ENCODE measurements around the gene COMMD6. TPM values are rescaled to one million over a fixed set of nuclear protein-coding genes. Genes with fewer than 3 reads are reported as not detected.

The COMMD6 gene
- total and polyA plus RNA-seq, 2 of the 13 experiments (the other 11 are each of a cell fraction or from before 2014, with no cell fraction given), result 97.0 to 164 TPM

DNA sequence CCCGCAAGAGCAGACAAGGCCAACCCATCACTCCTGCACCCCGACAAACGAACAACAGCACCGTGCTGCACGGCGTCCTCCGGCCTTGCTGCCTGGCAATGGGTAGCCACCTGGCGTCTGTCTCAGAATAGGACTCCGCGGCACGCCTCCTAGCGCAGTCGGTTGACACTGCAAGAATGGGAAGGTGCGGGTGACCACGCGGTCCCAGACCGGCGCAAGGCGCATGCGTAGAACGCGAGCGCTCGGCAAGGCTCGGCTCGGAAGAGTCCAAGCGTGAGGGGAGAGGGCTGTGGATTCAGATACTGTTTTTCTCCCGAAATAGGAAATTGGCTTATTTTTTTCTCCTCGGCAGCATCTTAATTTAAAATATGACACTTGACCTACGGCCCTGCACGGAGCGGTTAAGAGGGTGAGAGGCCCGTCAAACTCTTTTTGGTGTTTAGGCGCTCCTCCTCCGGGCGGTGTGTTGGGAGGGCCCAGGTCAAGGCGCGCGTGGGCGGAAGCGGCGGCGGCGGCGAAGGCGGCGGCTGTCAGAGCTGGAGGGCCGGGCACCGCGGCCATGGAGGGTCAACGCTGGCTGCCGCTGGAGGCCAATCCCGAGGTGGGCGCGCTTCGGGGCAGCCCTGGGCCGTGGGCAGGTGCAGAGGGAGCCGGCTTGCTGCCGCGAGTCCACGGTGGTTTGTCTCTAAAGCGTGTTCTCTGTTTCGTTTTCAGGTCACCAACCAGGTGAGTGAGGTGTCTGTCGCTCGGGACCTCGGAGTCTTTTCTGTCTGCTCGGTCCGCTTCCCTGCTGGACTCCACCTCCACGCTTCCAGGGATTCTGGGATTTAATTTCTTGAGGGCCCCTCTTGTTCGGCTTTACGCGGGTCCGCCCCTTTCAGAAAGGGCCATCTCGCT lies 11.9 kb upstream of the COMMD6 start, which contains the start of gene UCHL3 (continued):
- peak; percentile 85 for TF ChIP-seq ZNF619 (CRISPR knock-in tag; IDR thresholded peaks at IDR 0.05)
- TF ChIP-seq, protein P1, sequence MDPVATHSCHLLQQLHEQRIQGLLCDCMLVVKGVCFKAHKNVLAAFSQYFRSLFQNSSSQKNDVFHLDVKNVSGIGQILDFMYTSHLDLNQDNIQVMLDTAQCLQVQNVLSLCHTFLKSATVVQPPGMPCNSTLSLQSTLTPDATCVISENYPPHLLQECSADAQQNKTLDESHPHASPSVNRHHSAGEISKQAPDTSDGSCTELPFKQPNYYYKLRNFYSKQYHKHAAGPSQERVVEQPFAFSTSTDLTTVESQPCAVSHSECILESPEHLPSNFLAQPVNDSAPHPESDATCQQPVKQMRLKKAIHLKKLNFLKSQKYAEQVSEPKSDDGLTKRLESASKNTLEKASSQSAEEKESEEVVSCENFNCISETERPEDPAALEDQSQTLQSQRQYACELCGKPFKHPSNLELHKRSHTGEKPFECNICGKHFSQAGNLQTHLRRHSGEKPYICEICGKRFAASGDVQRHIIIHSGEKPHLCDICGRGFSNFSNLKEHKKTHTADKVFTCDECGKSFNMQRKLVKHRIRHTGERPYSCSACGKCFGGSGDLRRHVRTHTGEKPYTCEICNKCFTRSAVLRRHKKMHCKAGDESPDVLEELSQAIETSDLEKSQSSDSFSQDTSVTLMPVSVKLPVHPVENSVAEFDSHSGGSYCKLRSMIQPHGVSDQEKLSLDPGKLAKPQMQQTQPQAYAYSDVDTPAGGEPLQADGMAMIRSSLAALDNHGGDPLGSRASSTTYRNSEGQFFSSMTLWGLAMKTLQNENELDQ (CRISPR knock-in tag; IDR thresholded peaks at IDR 0.05; ENCODE audit: borderline replicate concordance), result no peak
- TF ChIP-seq, protein P2, sequence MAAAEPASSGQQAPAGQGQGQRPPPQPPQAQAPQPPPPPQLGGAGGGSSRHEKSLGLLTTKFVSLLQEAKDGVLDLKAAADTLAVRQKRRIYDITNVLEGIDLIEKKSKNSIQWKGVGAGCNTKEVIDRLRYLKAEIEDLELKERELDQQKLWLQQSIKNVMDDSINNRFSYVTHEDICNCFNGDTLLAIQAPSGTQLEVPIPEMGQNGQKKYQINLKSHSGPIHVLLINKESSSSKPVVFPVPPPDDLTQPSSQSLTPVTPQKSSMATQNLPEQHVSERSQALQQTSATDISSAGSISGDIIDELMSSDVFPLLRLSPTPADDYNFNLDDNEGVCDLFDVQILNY (CRISPR knock-in tag; conservative IDR thresholded peaks at IDR 0.05), result 0 out of 2 replicates have a peak, but pooled peaks have one; percentile 40
- TF ChIP-seq, protein P3, sequence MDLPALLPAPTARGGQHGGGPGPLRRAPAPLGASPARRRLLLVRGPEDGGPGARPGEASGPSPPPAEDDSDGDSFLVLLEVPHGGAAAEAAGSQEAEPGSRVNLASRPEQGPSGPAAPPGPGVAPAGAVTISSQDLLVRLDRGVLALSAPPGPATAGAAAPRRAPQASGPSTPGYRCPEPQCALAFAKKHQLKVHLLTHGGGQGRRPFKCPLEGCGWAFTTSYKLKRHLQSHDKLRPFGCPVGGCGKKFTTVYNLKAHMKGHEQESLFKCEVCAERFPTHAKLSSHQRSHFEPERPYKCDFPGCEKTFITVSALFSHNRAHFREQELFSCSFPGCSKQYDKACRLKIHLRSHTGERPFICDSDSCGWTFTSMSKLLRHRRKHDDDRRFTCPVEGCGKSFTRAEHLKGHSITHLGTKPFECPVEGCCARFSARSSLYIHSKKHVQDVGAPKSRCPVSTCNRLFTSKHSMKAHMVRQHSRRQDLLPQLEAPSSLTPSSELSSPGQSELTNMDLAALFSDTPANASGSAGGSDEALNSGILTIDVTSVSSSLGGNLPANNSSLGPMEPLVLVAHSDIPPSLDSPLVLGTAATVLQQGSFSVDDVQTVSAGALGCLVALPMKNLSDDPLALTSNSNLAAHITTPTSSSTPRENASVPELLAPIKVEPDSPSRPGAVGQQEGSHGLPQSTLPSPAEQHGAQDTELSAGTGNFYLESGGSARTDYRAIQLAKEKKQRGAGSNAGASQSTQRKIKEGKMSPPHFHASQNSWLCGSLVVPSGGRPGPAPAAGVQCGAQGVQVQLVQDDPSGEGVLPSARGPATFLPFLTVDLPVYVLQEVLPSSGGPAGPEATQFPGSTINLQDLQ (CRISPR knock-in tag; IDR thresholded peaks at IDR 0.05), result no peak
- TF ChIP-seq, protein P4, sequence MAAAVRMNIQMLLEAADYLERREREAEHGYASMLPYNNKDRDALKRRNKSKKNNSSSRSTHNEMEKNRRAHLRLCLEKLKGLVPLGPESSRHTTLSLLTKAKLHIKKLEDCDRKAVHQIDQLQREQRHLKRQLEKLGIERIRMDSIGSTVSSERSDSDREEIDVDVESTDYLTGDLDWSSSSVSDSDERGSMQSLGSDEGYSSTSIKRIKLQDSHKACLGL (CRISPR knock-in tag; IDR thresholded peaks at IDR 0.05), result peak; percentile 79; the same call in 1 of the 2 replicates
- peak; percentile 66 for TF ChIP-seq YY1 (IDR thresholded peaks at IDR 0.05; ENCODE audit: insufficient read depth, insufficient replicate concordance, low read depth, low read length)
- no peak for TF ChIP-seq ZSCAN12 (CRISPR knock-in tag; IDR thresholded peaks at IDR 0.05)
- TF ChIP-seq ZC3H13 (CRISPR knock-in tag; IDR thresholded peaks at IDR 0.05), result peak; percentile 56; the same call in 1 of the 2 replicates
- TF ChIP-seq HNRNPUL1 (IDR thresholded peaks at IDR 0.05; ENCODE audit: low read depth, low read length), result no peak
- no peak for TF ChIP-seq SUZ12 (IDR thresholded peaks at IDR 0.05; ENCODE audit: low read depth, low read length)
- TF ChIP-seq ZNF652 (CRISPR knock-in tag; IDR thresholded peaks at IDR 0.05; ENCODE audit: borderline replicate concordance, low read depth), result no peak
- peak; percentile 21; the same call in 1 of the 2 replicates for TF ChIP-seq ZIK1 (CRISPR knock-in tag; IDR thresholded peaks at IDR 0.05; ENCODE audit: borderline replicate concordance, low read depth)
- no peak for TF ChIP-seq SATB2 (CRISPR knock-in tag; IDR thresholded peaks at IDR 0.05)
- no peak for TF ChIP-seq ZNF33A (CRISPR knock-in tag; IDR thresholded peaks at IDR 0.05; ENCODE audit: borderline replicate concordance)
- no peak for TF ChIP-seq U2AF1 (optimal IDR thresholded peaks at IDR 0.05; ENCODE audit: low read depth, low read length)
- TF ChIP-seq ZNF354B (CRISPR knock-in tag; IDR thresholded peaks at IDR 0.05), result no peak
- TF ChIP-seq ZSCAN31 (CRISPR knock-in tag; IDR thresholded peaks at IDR 0.05; ENCODE audit: low read depth), result peak; percentile 80
- no peak for TF ChIP-seq SSRP1 (CRISPR knock-in tag; IDR thresholded peaks at IDR 0.05)
- TF ChIP-seq AGO1 (IDR thresholded peaks at IDR 0.05; ENCODE audit: low read depth, low read length, poor library complexity, severe bottlenecking), result no peak
- TF ChIP-seq REPIN1 (CRISPR knock-in tag; IDR thresholded peaks at IDR 0.05; ENCODE audit: borderline replicate concordance, low read depth), result peak; percentile 67; the same call in 1 of the 2 replicates
- no peak for TF ChIP-seq ZNF136 (CRISPR knock-in tag; IDR thresholded peaks at IDR 0.05; ENCODE audit: low read depth)

Data from HepG2 (cell line).